DMS53 (cell line): ENCODE results near the gene FRY.

ENCODE experiments used
- DNase-seq: peaks from one replicate; lab custom pipeline; 2025; lab: John Stamatoyannopoulos, UW

FRY gene

DNA sequence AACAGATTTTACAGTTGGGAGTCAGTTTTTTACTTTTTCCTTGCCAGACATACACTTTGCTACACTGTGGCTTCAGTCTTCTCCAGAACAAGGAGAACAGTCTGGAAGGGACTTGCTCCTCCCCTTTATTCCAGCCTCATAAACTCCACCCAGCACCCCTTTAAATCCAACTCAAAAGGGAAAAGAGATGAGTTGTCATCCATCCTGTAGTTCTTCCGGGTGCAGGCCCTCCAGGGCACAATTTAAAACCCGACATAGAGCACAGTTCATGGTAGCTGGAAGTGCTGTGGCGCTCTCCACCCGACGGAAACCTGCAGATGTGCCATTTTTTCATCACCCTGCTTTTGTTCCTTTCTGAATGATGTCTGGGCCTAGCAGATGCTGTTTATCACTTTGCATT, 184.7 kb downstream of the FRY start:
- DNase-seq: no peak

GRCh38 chr13:32222046-32222676, 190.6 kb downstream of the FRY start:
- DNase-seq: no peak

GRCh38 chr13:32224916-32225315, 193.3 kb downstream of the FRY start:
- no peak for DNase-seq

DNA sequence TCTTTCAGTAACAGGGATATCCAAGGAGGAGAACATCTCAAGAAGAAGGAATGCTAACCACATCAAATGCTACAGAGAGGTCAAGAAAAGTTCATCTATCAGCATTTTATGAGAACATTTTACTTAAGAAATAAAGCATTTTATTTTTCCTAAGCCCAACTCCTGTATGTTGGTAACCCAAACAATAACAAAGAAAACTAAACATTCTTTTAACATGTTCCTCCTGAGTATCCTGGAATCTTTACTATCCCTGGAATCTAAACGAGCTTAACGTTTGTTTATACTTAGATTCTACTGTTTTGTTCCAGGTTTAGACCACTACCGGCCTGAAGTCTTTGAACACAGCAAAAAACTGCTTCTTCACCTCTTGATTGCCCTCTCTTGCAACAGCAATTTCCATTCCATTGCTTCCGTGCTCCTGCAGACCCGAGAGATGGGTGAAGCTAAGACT, 193.9 kb downstream of the FRY start:
- DNase-seq: no peak

GRCh38 chr13:32228330-32229041, 196.9 kb downstream of the FRY start:
- peak; percentile 99 for DNase-seq

GRCh38 chr13:32229443-32229842, 197.9 kb downstream of the FRY start:
- DNase-seq: peak; percentile 75

GRCh38 chr13:32232263-32232662, 200.7 kb downstream of the FRY start:
- DNase-seq: no peak

DNA sequence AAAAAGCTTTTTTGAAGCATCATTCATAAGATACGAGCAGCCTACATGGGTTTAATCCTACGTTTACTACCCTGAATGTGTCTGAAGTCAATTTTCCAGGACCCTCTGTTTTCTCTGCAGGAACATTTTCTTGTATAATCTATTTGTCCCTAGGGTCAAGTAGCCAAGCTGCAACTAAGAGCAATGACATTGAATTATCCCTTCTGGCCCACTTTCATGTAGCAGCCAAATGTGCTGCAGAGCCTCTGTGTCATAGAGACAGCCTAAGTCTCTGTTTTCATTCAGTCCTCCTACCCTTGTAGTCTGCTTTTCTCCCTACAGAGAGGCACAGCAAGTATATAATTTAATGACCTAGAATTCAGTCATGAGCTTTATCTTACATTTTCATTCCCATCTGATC, 201.5 kb downstream of the FRY start:
- no peak for DNase-seq

DNA sequence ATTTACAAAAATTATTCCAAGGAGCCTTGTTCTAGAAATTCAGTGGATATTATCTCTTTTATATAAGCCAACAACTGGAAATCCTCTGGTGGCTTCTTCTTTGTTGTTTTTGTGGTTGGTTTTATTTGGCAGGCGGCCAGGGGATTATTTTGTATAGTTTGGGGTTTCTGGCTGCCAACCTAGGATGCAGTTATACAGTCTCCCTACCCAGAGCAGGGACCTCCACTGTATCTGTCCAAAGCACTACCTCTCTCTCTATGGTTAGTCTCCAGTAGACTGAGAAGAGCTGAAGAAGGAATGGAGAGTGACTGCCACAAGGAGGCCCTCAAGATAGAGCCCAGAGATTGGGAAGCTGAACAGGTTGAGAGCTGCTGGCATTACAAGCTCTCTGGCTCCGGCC, 203.3 kb downstream of the FRY start:
- DNase-seq: no peak

DNA sequence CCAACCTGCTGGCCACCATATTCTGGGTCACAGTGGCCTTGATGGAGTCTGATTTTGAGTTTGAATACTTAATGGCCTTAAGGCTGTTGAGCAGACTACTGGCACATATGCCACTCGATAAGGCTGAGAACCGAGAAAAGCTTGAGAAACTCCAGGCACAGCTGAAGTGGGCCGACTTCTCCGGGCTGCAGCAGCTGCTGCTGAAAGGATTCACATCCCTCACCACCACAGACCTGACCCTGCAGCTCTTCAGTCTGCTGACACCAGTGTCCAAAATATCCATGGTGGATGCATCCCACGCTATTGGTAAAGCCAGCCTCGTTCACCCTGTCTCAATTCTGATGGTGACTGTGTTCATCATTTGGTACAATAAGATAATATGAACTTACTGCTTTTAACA, 206.1 kb downstream of the FRY start:
- no peak for DNase-seq

DNA sequence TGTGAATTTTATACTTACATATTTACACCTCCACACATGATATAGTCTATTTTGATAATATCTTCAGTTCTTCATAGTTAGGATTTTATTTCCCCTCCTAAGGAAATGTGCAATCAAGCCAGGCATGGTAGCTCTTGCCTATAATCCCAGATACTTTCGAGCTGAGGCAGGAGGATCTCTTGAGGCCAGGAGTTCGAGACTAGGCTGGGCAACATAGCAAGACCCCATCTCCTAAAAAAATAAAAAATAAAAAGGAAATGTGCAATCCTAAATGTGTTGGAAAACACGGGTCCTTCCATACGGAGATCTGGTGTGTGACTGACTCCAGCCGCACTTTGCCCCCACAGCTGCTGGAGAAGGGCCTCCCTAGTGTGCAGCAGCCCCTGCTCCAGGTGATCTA, 212.1 kb downstream of the FRY start:
- DNase-seq: no peak

- no peak for DNase-seq
These were observed 214.0 kb downstream of the FRY start for GRCh38 chr13:32245555-32245954.

GRCh38 chr13:32246468-32246867, 214.9 kb downstream of the FRY start:
- peak; percentile 82 for DNase-seq

GRCh38 chr13:32247887-32248286, 216.3 kb downstream of the FRY start:
- DNase-seq: peak; percentile 72

GRCh38 chr13:32248801-32249200, 217.2 kb downstream of the FRY start:
- DNase-seq: peak; percentile 49

DNA sequence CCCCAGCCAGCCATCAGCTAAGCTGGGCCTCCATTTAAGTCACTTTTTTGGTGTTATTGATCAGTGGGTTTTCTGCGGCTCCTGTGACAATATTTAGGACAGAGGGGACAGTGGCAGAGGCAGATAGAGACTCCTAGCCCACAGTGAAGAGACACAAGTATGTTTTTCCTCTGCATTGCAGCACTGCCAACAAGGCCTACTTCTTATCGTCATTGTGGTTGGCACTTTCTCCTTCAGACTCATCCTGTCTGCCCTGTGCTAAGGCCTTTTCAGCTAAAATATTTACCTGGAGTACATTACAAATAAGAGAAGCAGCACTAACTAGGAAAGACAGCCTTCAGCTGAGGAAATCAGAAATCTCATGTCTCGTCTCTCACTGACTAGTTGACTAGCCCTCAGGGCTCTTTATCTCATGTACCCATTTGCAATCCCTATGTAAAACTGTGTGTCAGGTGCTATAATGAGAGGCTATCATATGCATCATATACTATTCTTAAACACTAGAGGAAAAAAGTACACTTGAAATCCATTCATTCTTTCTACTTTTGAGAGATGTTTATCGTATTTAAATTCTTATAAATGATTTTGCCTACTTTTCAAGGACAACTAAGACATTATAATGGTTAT, 221.4 kb downstream of the FRY start:
- DNase-seq: no peak

DNA sequence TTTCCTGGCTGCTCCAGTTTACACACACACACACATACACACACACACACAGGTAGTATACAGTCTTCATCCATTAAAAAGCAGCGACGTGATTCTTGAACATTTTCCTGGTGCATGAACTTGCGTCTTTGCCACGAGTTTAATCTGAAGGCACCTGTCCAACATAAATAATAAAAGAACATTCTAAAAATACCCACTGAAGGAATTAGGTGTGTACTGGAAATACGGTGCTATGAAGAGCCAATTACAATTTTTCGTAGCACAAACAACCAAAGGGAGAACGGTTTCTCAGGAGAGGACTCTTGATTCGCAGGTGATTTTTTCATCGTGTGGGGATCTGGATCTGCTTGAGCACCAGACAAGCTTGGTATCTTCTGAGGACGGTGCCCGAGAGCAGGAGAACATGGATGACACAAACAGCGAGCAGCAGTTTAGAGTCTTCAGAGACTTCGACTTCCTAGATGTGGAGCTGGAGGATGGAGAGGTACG, 222.4 kb downstream of the FRY start:
- no peak for DNase-seq

DNA sequence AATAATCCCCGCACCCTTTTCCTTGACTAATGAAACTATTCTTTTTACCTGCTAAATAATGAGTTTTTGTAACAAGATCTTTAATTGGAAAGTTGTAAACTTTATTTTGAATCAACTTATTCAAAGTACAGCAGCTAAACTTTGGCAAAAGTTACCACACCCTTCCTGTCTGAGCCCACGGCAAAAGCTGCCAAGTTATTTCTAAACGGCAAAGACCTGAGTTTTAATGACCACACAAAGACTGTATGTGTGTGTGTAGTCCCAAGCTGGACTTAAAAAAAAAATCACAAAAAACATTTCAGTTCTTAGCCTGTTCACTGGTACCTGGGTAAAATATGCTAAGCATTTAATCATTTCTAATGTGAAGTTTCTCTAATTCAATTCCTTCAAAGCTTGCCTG, 222.8 kb downstream of the FRY start:
- DNase-seq: no peak

- DNase-seq: peak; percentile 73
These were observed 223.5 kb downstream of the FRY start for GRCh38 chr13:32254916-32255723.

DNA sequence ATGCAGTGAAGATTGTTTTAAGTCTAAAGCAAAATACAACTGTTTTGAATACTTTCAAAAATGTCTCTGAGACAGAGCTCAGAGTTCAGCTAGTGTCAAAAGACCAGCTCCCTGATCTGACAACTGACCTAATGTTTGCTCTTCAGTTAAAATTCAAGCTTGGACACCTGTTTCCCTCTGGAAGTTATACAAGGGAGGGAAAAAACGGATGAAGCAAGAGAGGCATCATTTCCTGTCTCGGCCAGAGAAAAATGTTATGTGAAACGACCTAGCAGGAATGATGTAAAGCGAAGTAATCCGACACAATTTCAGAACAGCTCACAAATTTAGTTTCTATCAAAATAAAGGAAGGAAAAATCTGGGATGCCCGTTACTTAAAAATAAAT, 224.1 kb downstream of the FRY start:
- DNase-seq: peak; percentile 84

DNA sequence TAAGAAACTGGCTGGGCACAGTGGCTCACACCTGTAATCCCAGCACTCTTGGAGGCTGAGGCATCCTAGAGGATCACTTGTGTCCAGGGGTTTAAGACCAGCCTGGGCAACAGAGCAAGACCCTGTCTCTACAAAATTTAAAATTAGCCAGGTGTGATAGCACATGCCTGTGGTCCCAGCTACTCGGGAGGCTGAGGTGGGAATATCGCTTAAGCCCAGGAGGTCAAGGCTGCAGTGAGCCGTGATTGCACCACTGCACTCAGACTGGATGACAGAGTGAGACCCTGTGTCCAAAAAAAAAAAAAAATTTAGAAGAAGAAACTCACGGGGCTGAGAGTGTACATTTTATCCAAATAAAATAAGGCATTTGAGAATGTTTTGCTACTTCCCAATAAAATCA, 224.7 kb downstream of the FRY start:
- peak; percentile 25 for DNase-seq

GRCh38 chr13:32257649-32258048, 226.1 kb downstream of the FRY start:
- DNase-seq: peak; percentile 74
